Activated CD4-positive, alpha-beta T cell treated with anti-CD3 and anti-CD28 coated beads, Interleukin-2, Interleukin-4, amounts not matched to agents 100 ng/mL and 50 ng/mL, durations not matched to agents 16 hours and 8 hours (primary cell): ENCODE data around the gene SNORC.

Experiments
- DNase-seq: peaks from one replicate; pipeline ENCODE4 v3.0.0-alpha.2; 2020; ENCODE audit warnings: low spot score

The SNORC gene

GRCh38 chr2:232882505-232883115 lies 12.5 kb downstream of the SNORC start:
- DNase-seq = no peak

GRCh38 chr2:232883116-232883721 lies 13.2 kb downstream of the SNORC start:
- no peak for DNase-seq

GRCh38 chr2:232884001-232884421 lies 13.9 kb downstream of the SNORC start:
- no peak for DNase-seq

GRCh38 chr2:232884549-232885263 lies 14.6 kb downstream of the SNORC start:
- no peak for DNase-seq

- no peak for DNase-seq
Measured at GRCh38 chr2:232885264-232885961, 15.3 kb downstream of the SNORC start.

GRCh38 chr2:232886176-232886575 lies 16.1 kb downstream of the SNORC start:
- DNase-seq = no peak

GRCh38 chr2:232886632-232887031 lies 16.6 kb downstream of the SNORC start:
- no peak for DNase-seq

- no peak for DNase-seq
Measured at GRCh38 chr2:232887171-232887850, 17.2 kb downstream of the SNORC start.

- DNase-seq = no peak
Measured at GRCh38 chr2:232888099-232888836, 18.2 kb downstream of the SNORC start.

- no peak for DNase-seq
Measured at GRCh38 chr2:232888839-232889529, 18.9 kb downstream of the SNORC start.

- no peak for DNase-seq
Measured at GRCh38 chr2:232889876-232890401, 19.9 kb downstream of the SNORC start.

GRCh38 chr2:232890536-232890895 lies 20.5 kb downstream of the SNORC start:
- DNase-seq = no peak

GRCh38 chr2:232890896-232891601 lies 21.0 kb downstream of the SNORC start:
- DNase-seq = no peak

GRCh38 chr2:232891621-232892071 lies 21.6 kb downstream of the SNORC start:
- DNase-seq = no peak

- no peak for DNase-seq
Measured at GRCh38 chr2:232892221-232892620, 22.2 kb downstream of the SNORC start.

GRCh38 chr2:232892843-232893242 lies 22.8 kb downstream of the SNORC start:
- no peak for DNase-seq

- no peak for DNase-seq
Measured at GRCh38 chr2:232893834-232894233, 23.8 kb downstream of the SNORC start.

GRCh38 chr2:232894251-232894650 lies 24.2 kb downstream of the SNORC start:
- DNase-seq = no peak

- DNase-seq = no peak
Measured at GRCh38 chr2:232894746-232895145, 24.7 kb downstream of the SNORC start.

- DNase-seq = no peak
Measured at GRCh38 chr2:232896111-232896510, 26.0 kb downstream of the SNORC start.
